ENCODE results near the gene MYRF.

The MYRF gene

DNA sequence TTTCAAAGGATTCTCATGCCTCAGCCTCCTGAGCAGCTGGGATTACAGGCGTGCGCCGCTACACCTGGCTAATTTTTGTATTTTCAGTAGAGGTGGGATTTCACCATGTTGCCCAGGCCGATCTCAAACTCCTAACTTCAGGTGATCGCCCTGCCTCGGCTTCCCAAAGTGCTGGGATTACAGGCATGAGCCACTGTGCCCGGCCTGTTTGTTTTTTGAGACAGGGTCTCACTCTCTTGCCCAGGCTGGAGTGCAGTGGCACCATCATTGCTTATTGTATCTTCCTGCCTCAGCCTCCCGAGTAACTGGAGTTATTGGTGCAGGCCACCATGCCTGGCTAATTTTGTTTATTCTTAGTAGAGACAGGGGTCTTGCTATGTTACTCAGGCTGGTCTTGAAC is 83.8 kb downstream of the MYRF start:
- TF ChIP-seq, protein P1, sequence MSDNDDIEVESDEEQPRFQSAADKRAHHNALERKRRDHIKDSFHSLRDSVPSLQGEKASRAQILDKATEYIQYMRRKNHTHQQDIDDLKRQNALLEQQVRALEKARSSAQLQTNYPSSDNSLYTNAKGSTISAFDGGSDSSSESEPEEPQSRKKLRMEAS (IDR thresholded peaks at IDR 0.05), result no peak
- TF ChIP-seq, protein P2, sequence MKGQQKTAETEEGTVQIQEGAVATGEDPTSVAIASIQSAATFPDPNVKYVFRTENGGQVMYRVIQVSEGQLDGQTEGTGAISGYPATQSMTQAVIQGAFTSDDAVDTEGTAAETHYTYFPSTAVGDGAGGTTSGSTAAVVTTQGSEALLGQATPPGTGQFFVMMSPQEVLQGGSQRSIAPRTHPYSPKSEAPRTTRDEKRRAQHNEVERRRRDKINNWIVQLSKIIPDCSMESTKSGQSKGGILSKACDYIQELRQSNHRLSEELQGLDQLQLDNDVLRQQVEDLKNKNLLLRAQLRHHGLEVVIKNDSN (IDR thresholded peaks at IDR 0.05), result no peak
- no peak for TF ChIP-seq EP300 (IDR thresholded peaks at IDR 0.05; ENCODE audit: borderline replicate concordance)

DNA sequence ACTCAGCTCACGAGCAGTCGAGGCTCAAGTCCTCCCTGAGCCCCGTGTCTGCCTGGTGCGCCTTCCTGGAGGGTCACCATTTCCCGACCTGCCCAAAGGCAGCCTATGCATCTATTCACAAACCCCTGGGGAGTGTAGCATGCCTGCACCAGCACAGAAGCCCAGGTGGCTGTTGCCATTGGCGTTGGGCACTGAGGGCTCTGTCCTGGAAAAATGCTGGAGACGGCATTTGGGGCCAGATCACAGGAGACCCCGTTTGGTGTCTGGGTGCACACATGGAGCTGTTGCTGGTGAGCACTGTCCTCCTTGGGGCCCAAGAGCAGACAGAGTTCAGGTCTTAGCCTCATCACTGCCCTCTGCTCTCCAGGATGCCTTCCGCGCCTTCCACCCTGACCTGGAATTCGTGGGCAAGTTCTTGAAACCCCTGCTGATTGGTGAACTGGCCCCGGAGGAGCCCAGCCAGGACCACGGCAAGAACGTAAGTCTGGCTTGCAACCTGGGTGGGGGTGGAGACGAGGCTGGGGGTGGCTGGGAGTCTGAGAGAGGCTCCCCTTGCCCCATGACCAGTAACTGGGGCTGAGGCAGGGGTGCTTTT is 85.1 kb downstream of the MYRF start:
- TF ChIP-seq YY1 (IDR thresholded peaks at IDR 0.05; ENCODE audit: low read depth), result no peak
- TF ChIP-seq, protein P3, sequence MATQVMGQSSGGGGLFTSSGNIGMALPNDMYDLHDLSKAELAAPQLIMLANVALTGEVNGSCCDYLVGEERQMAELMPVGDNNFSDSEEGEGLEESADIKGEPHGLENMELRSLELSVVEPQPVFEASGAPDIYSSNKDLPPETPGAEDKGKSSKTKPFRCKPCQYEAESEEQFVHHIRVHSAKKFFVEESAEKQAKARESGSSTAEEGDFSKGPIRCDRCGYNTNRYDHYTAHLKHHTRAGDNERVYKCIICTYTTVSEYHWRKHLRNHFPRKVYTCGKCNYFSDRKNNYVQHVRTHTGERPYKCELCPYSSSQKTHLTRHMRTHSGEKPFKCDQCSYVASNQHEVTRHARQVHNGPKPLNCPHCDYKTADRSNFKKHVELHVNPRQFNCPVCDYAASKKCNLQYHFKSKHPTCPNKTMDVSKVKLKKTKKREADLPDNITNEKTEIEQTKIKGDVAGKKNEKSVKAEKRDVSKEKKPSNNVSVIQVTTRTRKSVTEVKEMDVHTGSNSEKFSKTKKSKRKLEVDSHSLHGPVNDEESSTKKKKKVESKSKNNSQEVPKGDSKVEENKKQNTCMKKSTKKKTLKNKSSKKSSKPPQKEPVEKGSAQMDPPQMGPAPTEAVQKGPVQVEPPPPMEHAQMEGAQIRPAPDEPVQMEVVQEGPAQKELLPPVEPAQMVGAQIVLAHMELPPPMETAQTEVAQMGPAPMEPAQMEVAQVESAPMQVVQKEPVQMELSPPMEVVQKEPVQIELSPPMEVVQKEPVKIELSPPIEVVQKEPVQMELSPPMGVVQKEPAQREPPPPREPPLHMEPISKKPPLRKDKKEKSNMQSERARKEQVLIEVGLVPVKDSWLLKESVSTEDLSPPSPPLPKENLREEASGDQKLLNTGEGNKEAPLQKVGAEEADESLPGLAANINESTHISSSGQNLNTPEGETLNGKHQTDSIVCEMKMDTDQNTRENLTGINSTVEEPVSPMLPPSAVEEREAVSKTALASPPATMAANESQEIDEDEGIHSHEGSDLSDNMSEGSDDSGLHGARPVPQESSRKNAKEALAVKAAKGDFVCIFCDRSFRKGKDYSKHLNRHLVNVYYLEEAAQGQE (IDR thresholded peaks at IDR 0.05; ENCODE audit: low read depth), result no peak
- TF ChIP-seq, protein P1 (IDR thresholded peaks at IDR 0.05), result no peak
